CD4-positive, CD25-positive, alpha-beta regulatory T cell (primary cell): Measurements from ENCODE around the gene CCDC68. TPM values are rescaled to one million over a fixed set of nuclear protein-coding genes. Genes with fewer than 3 reads are reported as not detected.

Experiments
- ATAC-seq, 2 donors: fragments of 150-1000 bp; cut with Tn5 transposase; one replicate each; pipeline ENCODE4 v1.10.0; 2021; ENCODE audit warnings: low read depth in 2 of 2, moderate number of reproducible peaks in 2 of 2, moderate library complexity in 1 of 2
- DNase-seq, 3 donors: peaks; one replicate each; pipeline versions ENCODE4 v3.0.0 to v3.0.0-alpha.2; 2012 to 2022; ENCODE audit warnings: mixed read lengths in 1 of 3
- H3K27ac ChIP-seq: one replicate; pipeline ENCODE4 v1.7.0; 2013; ENCODE audit warnings: mild to moderate bottlenecking, low read length; ENCODE audit not compliant: insufficient read depth, poor library complexity, severe bottlenecking
- H3K27me3 ChIP-seq: one replicate; pipeline ENCODE4 v1.7.0; 2013; ENCODE audit warnings: low read length; ENCODE audit not compliant: control insufficient read depth, insufficient read depth
- H3K36me3 ChIP-seq: one replicate; pipeline ENCODE4 v1.7.0; 2013; ENCODE audit warnings: mild to moderate bottlenecking, low read length, moderate library complexity; ENCODE audit not compliant: control insufficient read depth, insufficient read depth
- H3K4me1 ChIP-seq: 2 replicates; pipeline ENCODE4 v1.7.0; 2013; ENCODE audit warnings: mild to moderate bottlenecking, low read length; ENCODE audit not compliant: insufficient read depth, control insufficient read depth, poor library complexity, severe bottlenecking
- H3K4me3 ChIP-seq: one replicate; pipeline ENCODE4 v1.7.0; 2013; ENCODE audit warnings: low read depth, mild to moderate bottlenecking, low read length, moderate library complexity
- H3K9me3 ChIP-seq, 2 experiments: 1 replicate in 1 of 2; 2 replicates in 1 of 2; pipeline ENCODE4 v1.7.0; 2013; ENCODE audit warnings: low read length in 2 of 2, mild to moderate bottlenecking in 1 of 2, moderate library complexity in 1 of 2; ENCODE audit not compliant: control insufficient read depth in 2 of 2
- H3K27ac Mint-ChIP-seq, 3 donors: one replicate each; pipeline ENCODE4 v1.8.0; 2020 to 2022; ENCODE audit warnings: mild to moderate bottlenecking in 3 of 3, mixed read lengths in 3 of 3, moderate library complexity in 2 of 3
- H3K27me3 Mint-ChIP-seq: one replicate; pipeline ENCODE4 v1.8.0; 2022; ENCODE audit warnings: mild to moderate bottlenecking, mixed read lengths
- H3K36me3 Mint-ChIP-seq: one replicate; pipeline ENCODE4 v1.8.0; 2020; ENCODE audit warnings: mixed read lengths
- H3K4me1 Mint-ChIP-seq, 4 donors: one replicate each; pipeline ENCODE4 v1.8.0; 2020 to 2022; ENCODE audit warnings: mixed read lengths in 4 of 4, mild to moderate bottlenecking in 1 of 4
- H3K4me3 Mint-ChIP-seq, 4 donors: one replicate each; pipeline ENCODE4 v1.8.0; 2020 to 2022; ENCODE audit warnings: mild to moderate bottlenecking in 4 of 4, mixed read lengths in 4 of 4, moderate library complexity in 3 of 4
- H3K9me3 Mint-ChIP-seq, 7 donors: one replicate each; pipeline ENCODE4 v1.8.0; 2020 to 2022; ENCODE audit warnings: mixed read lengths in 7 of 7, mild to moderate bottlenecking in 3 of 7, moderate library complexity in 2 of 7
- polyA plus RNA-seq, 4 donors: library from polyadenylated mRNA; unstranded; fragments of 300-500 nt; fragmentation: Illumina TruSeq; gene quantifications; one replicate each; pipeline ENCODE4 v1.2.3, GENCODE V29; 2021
- total RNA-seq: library from RNA; stranded (reverse); gene quantifications from one replicate; pipeline ENCODE4 v1.2.3, GENCODE V29; 2022

CCDC68 gene
- total and polyA plus RNA-seq, 5 donors from 2014 or later = not detected

DNA sequence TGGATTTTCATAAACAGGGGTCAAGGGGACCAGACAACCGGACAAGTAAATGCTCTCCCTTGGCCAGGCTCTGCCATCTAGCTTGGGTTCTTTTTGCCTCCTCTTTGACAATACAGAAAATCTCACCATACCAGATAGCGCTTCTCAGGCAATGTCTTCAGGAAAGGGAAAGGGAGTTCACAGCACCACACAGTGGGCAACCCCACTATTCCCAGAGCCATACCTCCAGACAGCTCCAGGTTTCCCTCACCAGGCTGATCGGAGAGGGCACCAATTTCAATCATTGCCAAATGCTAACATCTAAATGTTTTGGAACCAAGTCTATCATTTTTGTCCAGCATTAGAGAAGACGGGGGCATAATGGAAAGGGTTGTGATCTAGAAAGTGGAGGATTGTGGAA, 28.1 kb downstream of the CCDC68 start:
- H3K4me3 Mint-ChIP-seq = no peak overlapping the region
- no peak overlapping the region for H3K27ac ChIP-seq
- peaks cover 6% of the 10 kb centered on the region for H3K27me3 Mint-ChIP-seq
- DNase-seq (no peak), ATAC-seq (no peak)
- H3K4me1 ChIP-seq = no peaks in the 10 kb centered on the region
- H3K4me1 Mint-ChIP-seq = no peaks in the 10 kb centered on the region
- H3K36me3 Mint-ChIP-seq = no peaks in the 10 kb centered on the region
- H3K9me3 Mint-ChIP-seq = peaks cover 0 to 1% (median 0%) of the 10 kb centered on the region in 7 donors
- H3K27me3 ChIP-seq = peaks cover 3% of the 10 kb centered on the region
- H3K4me3 ChIP-seq = no peak overlapping the region
- H3K9me3 ChIP-seq = no peaks in the 10 kb centered on the region
- H3K27ac Mint-ChIP-seq = no peak overlapping the region
- H3K36me3 ChIP-seq = no peaks in the 10 kb centered on the region

DNA sequence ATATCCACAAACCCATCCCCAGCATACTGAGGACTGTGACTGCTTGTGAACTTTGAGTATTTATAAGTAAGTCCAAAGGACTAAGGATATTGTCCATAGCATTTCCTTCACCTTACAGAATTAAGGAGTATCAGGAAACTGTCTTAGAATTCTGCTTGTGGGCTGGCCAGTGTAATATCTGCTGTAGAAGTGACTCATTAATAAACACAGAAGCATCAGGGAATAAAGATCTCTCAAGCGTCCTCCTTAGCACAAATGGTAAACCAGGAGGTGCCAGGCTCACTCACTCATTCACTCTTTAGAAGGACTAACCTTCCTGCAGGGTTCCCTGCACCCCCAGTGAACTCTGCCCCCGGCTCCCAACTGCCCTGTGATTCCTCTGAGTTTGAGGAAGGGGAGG, 31.0 kb downstream of the CCDC68 start:
- peaks cover 6% of the 10 kb centered on the region for H3K27me3 Mint-ChIP-seq
- ATAC-seq (no peak), DNase-seq (no peak)
- Histone ChIP-seq H3K36me3 (no peaks in the 10 kb centered on the region), H3K27me3 (no peaks in the 10 kb centered on the region), H3K9me3 (no peaks in the 10 kb centered on the region), H3K27ac (no peak overlapping the region), H3K4me1 (no peaks in the 10 kb centered on the region), H3K4me3 (no peak overlapping the region)
- H3K4me3 Mint-ChIP-seq = no peak overlapping the region
- H3K9me3 Mint-ChIP-seq = peaks cover 0 to 1% (median 0%) of the 10 kb centered on the region in 7 donors
- no peaks in the 10 kb centered on the region for H3K36me3 Mint-ChIP-seq
- H3K27ac Mint-ChIP-seq = no peak overlapping the region
- no peaks in the 10 kb centered on the region for H3K4me1 Mint-ChIP-seq

DNA sequence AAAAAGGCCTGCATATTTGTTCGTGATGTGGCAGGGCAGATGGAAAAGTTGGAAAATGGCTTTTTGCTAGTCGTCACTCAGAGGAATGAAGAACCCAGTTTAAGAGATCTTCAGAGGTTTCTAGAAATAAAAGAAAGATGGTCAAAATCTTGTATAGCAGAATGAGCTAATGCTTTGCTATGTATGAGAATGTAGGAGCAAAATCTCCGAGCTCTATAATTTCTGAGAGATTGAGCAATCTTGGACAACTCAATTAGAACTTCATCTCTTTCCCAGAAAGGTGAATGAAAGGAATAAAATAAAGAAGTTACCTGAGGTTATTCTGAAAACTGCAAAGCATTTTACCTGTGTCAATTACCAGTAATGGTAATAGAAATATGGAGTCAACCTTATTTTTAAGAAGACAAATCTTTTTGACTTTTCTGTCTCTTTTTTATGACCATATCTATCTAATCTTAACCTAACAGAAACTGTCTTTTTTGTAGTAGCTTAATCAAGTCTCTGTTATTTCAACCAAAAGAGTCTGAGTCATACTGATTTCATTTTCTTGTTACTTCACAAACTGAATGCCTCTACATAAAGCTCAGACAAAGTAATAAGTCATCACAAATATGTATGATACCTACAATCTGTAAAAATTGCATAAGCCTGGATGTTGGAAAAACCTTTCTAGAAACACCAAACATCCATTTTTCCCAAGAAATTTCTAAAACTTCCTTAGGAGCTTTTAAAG, 32.5 kb downstream of the CCDC68 start:
- H3K27me3 Mint-ChIP-seq = peaks cover 6% of the 10 kb centered on the region
- H3K9me3 ChIP-seq = no peaks in the 10 kb centered on the region
- DNase-seq (no peak), ATAC-seq (no peak)
- no peak overlapping the region for H3K4me3 Mint-ChIP-seq
- H3K36me3 Mint-ChIP-seq = no peaks in the 10 kb centered on the region
- H3K36me3 ChIP-seq = no peaks in the 10 kb centered on the region
- H3K4me1 Mint-ChIP-seq = no peaks in the 10 kb centered on the region
- H3K27me3 ChIP-seq = no peaks in the 10 kb centered on the region
- no peaks in the 10 kb centered on the region for H3K9me3 Mint-ChIP-seq
- H3K4me1 ChIP-seq = no peaks in the 10 kb centered on the region
- no peak overlapping the region for H3K4me3 ChIP-seq
- no peak overlapping the region for H3K27ac Mint-ChIP-seq
- no peak overlapping the region for H3K27ac ChIP-seq

DNA sequence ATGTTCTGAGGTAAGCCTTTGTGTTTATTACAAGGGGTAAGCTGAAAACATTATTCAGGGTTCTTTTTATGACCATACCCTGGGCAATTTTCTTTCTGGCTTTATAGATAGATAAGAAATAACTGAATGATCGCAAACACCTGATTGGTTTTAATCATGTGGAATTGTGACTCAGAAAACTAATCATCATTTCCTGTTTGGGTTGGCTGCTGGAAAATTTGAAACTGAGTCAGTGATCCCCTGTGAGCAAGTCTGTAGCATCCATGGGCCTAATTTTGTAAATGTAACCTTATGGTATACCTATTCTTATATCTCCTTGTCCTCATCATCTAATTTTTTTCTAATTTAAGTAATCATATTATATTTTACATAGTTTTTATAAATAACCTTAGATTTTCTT, 34.3 kb downstream of the CCDC68 start:
- no peaks in the 10 kb centered on the region for H3K4me1 Mint-ChIP-seq
- Histone ChIP-seq H3K27ac (no peak overlapping the region), H3K4me1 (no peaks in the 10 kb centered on the region), H3K27me3 (no peaks in the 10 kb centered on the region), H3K36me3 (no peaks in the 10 kb centered on the region), H3K9me3 (no peaks in the 10 kb centered on the region), H3K4me3 (no peak overlapping the region)
- no peak overlapping the region for H3K4me3 Mint-ChIP-seq
- ATAC-seq (no peak), DNase-seq (no peak)
- H3K27ac Mint-ChIP-seq = no peak overlapping the region
- peaks cover 0 to 2% (median 0%) of the 10 kb centered on the region in 7 donors for H3K9me3 Mint-ChIP-seq
- no peaks in the 10 kb centered on the region for H3K36me3 Mint-ChIP-seq
- peaks cover 6% of the 10 kb centered on the region for H3K27me3 Mint-ChIP-seq

DNA sequence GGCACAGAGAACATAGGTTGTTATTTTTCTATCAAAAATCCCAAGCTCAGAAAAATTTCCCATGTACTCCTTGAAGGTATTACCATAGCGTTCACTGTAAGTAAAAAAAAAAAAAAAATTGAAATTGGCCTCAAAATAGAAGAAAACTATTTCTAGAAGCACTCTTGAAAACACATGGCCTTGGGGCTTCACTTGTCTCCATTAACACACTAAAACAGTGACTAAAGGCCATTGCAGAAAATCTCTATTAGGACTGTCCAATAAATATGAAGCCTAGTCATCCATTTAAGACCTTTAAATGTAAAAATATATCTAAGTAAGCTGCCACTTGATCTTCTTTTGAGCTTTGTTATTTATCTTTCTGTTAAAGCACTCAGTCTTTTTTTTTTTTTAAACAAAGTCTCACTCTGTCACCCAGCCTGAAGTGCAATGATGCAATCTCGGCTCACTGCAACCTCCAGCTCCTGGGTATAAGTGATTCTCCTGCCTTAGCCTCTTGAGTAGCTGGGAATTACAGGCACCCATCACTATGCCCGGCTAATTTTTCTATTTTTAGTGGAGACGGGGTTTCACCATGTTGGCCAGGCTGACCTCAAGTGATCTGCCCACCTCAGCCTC, 35.8 kb downstream of the CCDC68 start:
- no peak overlapping the region for H3K27ac Mint-ChIP-seq
- Histone ChIP-seq H3K4me1 (no peaks in the 10 kb centered on the region), H3K9me3 (no peaks in the 10 kb centered on the region), H3K36me3 (no peaks in the 10 kb centered on the region), H3K27ac (no peak overlapping the region), H3K4me3 (no peak overlapping the region), H3K27me3 (no peaks in the 10 kb centered on the region)
- DNase-seq (no peak), ATAC-seq (no peak)
- no peaks in the 10 kb centered on the region for H3K36me3 Mint-ChIP-seq
- no peak overlapping the region for H3K4me3 Mint-ChIP-seq
- H3K4me1 Mint-ChIP-seq = no peaks in the 10 kb centered on the region
- H3K27me3 Mint-ChIP-seq = peaks cover 6% of the 10 kb centered on the region
- peaks cover 0 to 2% (median 0%) of the 10 kb centered on the region in 7 donors for H3K9me3 Mint-ChIP-seq

DNA sequence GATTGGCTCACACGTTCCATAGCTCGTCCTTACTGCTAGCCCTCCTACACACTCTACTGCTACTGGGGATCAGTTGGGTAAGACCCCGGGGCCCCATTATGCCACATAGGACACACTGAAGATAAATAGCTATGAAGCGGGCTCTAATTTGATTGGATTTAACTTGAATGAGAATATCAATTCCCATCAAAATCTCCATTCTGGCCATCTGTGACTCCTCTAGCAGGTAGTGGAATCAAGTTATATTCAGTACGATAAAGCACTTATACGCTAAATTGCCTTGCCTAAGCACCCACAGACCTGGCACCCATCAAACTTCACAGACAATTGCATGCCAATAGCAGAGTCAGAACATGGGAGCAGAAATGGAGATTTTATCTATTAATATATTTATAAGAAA, 39.8 kb downstream of the CCDC68 start:
- Mint-ChIP-seq H3K4me3 (no peak overlapping the region), H3K9me3 (peaks cover 0 to 2% (median 0%) of the 10 kb centered on the region in 7 donors), H3K27ac (no peak overlapping the region), H3K27me3 (no peaks in the 10 kb centered on the region), H3K36me3 (no peaks in the 10 kb centered on the region), H3K4me1 (no peaks in the 10 kb centered on the region)
- Histone ChIP-seq H3K4me3 (no peak overlapping the region), H3K36me3 (no peaks in the 10 kb centered on the region), H3K27ac (no peak overlapping the region), H3K4me1 (no peaks in the 10 kb centered on the region), H3K27me3 (no peaks in the 10 kb centered on the region), H3K9me3 (no peaks in the 10 kb centered on the region)
- ATAC-seq (no peak), DNase-seq (no peak)

DNA sequence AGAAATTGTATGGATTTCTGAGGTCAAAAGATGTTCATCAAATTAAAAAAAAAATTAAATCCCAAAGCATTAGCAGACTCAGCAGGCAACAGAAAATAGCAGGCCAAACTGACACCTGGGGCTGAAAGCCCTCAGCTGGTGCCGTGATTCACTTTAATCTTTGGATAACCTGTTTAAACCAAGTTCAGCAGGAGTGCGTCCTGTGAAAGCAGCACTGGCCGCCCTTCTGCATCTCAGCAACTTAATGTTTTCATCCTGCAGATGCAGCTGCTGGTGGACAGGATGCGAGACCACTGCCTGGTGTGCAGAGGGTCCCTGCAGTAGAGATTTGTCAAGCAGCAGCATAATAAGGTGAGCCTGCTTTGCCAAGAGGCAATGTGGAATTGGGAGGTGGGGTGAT, 41.2 kb downstream of the CCDC68 start:
- Mint-ChIP-seq H3K9me3 (peaks cover 0 to 2% (median 0%) of the 10 kb centered on the region in 7 donors), H3K4me3 (no peak overlapping the region), H3K27me3 (no peaks in the 10 kb centered on the region), H3K27ac (no peak overlapping the region), H3K36me3 (no peaks in the 10 kb centered on the region), H3K4me1 (no peaks in the 10 kb centered on the region)
- no peaks in the 10 kb centered on the region for H3K9me3 ChIP-seq
- H3K27me3 ChIP-seq = no peaks in the 10 kb centered on the region
- H3K27ac ChIP-seq = no peak overlapping the region
- no peaks in the 10 kb centered on the region for H3K36me3 ChIP-seq
- H3K4me1 ChIP-seq = no peaks in the 10 kb centered on the region
- no peak for DNase-seq
- ATAC-seq = no peak
- no peak overlapping the region for H3K4me3 ChIP-seq

DNA sequence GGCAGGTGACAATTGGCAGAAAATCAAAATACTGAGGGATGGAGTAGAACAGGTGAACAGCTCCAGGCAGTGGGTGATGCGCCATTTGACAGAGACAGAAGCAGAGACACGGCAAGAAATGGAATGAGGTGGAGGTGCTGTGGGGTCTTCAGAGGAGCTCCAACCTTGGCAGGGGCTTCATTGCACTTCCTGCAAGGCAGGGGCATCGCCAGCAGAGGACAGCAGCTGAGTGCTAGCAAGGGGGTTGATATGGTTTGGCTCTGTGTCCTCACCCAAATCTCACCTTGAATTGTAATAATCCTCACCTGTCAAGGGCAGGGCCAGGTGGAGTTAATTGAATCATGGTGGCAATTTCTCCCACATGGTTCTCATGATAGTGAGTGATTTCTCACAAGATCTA, 42.8 kb downstream of the CCDC68 start:
- no peak for ATAC-seq
- H3K9me3 ChIP-seq = no peaks in the 10 kb centered on the region
- no peak for DNase-seq
- no peaks in the 10 kb centered on the region for H3K36me3 ChIP-seq
- Mint-ChIP-seq H3K27ac (no peak overlapping the region), H3K4me1 (no peaks in the 10 kb centered on the region), H3K4me3 (no peak overlapping the region), H3K9me3 (peaks cover 0 to 2% (median 0%) of the 10 kb centered on the region in 7 donors), H3K27me3 (no peaks in the 10 kb centered on the region), H3K36me3 (no peaks in the 10 kb centered on the region)
- H3K27me3 ChIP-seq = no peaks in the 10 kb centered on the region
- H3K27ac ChIP-seq = no peak overlapping the region
- H3K4me3 ChIP-seq = no peak overlapping the region
- no peaks in the 10 kb centered on the region for H3K4me1 ChIP-seq
